NCI-H748 treated with DMSO at 0.1 percent for 48 hours (cell line): ENCODE data around the gene SLC9A7.
"Not testable (repeated sequence)": the region's sequence is repeated elsewhere in the genome, so short reads cannot be mapped to it uniquely, and the experiment has no call there.

Experiments used
- DNase-seq: peaks from one replicate; lab custom pipeline; 2025; lab: John Stamatoyannopoulos, UW

The SLC9A7 gene

GRCh38 chrX:46758956-46759644 is at the start of gene SLC9A7:
Gene SLC9A7, minus strand, starts transcription at chrX:46759118. Its CDS starts 89 bp downstream, at chrX:46759029.
- DNase-seq, result peak; percentile 43

GRCh38 chrX:46805270-46805669 is 46.4 kb upstream of the SLC9A7 start:
- no peak for DNase-seq

GRCh38 chrX:46803140-46803539 is 44.2 kb upstream of the SLC9A7 start:
- no peak for DNase-seq

- peak; percentile 9 for DNase-seq
Measured at GRCh38 chrX:46796574-46797191, 37.8 kb upstream of the SLC9A7 start.

- no peak for DNase-seq
Measured at GRCh38 chrX:46793386-46794143, 34.6 kb upstream of the SLC9A7 start.

GRCh38 chrX:46792810-46793188 is 33.9 kb upstream of the SLC9A7 start:
- DNase-seq, result no peak

- DNase-seq, result no peak
Measured at GRCh38 chrX:46791927-46792809, 33.2 kb upstream of the SLC9A7 start.

- DNase-seq, result no peak
Measured at GRCh38 chrX:46788902-46789301, 30.0 kb upstream of the SLC9A7 start.

- DNase-seq, result not testable (repeated sequence)
Measured at GRCh38 chrX:46784437-46784836, 25.5 kb upstream of the SLC9A7 start.

GRCh38 chrX:46782034-46782433 is 23.1 kb upstream of the SLC9A7 start:
- no peak for DNase-seq

- DNase-seq, result no peak
Measured at GRCh38 chrX:46777971-46778810, 19.3 kb upstream of the SLC9A7 start.

- DNase-seq, result no peak
Measured at GRCh38 chrX:46770817-46771163, 11.9 kb upstream of the SLC9A7 start.

- DNase-seq, result no peak
Measured at GRCh38 chrX:46770000-46770816, 11.3 kb upstream of the SLC9A7 start.

- DNase-seq, result no peak
Measured at GRCh38 chrX:46762963-46763362, 4.0 kb upstream of the SLC9A7 start.

GRCh38 chrX:46759645-46759974 is 692 bp upstream of the SLC9A7 start:
- DNase-seq, result no peak

GRCh38 chrX:46758163-46758955 is 559 bp downstream of the SLC9A7 start:
- no peak for DNase-seq

GRCh38 chrX:46757593-46757992 is 1.3 kb downstream of the SLC9A7 start:
- DNase-seq, result no peak

- DNase-seq, result no peak
Measured at GRCh38 chrX:46757052-46757451, 1.9 kb downstream of the SLC9A7 start.

GRCh38 chrX:46755671-46756070 is 3.2 kb downstream of the SLC9A7 start:
- no peak for DNase-seq

GRCh38 chrX:46754586-46755061 is 4.3 kb downstream of the SLC9A7 start:
- no peak for DNase-seq
